ENCODE data around the gene FOXF1. TPM values are rescaled to one million over a fixed set of nuclear protein-coding genes. Genes with fewer than 3 reads are reported as not detected.

The FOXF1 gene
- total and polyA plus RNA-seq, 4 donors = 0.56 to 1.2 (median 0.89) TPM

DNA sequence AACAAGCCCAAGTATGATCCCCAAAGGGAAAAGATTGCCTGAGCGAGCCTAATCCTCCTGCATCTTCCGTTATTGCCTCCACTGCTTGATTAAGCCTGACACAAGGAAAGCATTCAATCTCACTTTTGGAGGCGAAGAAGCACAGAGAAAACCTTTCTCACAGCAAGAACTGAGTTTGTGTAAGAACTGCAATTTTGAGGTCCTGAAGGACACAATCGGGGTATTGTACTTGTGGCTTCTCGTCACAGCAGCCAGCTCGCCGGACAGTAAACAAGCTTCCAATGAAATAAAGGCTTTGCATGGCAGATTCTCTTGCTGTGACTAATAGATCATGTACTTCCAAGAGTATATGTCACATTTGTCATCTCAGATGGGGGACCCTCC is 18.7 kb upstream of the FOXF1 start (continued):
- TF ChIP-seq, protein P1, sequence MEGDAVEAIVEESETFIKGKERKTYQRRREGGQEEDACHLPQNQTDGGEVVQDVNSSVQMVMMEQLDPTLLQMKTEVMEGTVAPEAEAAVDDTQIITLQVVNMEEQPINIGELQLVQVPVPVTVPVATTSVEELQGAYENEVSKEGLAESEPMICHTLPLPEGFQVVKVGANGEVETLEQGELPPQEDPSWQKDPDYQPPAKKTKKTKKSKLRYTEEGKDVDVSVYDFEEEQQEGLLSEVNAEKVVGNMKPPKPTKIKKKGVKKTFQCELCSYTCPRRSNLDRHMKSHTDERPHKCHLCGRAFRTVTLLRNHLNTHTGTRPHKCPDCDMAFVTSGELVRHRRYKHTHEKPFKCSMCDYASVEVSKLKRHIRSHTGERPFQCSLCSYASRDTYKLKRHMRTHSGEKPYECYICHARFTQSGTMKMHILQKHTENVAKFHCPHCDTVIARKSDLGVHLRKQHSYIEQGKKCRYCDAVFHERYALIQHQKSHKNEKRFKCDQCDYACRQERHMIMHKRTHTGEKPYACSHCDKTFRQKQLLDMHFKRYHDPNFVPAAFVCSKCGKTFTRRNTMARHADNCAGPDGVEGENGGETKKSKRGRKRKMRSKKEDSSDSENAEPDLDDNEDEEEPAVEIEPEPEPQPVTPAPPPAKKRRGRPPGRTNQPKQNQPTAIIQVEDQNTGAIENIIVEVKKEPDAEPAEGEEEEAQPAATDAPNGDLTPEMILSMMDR (IDR thresholded peaks at IDR 0.05; ENCODE audit: low read depth, low read length, missing input control) = no peak

DNA sequence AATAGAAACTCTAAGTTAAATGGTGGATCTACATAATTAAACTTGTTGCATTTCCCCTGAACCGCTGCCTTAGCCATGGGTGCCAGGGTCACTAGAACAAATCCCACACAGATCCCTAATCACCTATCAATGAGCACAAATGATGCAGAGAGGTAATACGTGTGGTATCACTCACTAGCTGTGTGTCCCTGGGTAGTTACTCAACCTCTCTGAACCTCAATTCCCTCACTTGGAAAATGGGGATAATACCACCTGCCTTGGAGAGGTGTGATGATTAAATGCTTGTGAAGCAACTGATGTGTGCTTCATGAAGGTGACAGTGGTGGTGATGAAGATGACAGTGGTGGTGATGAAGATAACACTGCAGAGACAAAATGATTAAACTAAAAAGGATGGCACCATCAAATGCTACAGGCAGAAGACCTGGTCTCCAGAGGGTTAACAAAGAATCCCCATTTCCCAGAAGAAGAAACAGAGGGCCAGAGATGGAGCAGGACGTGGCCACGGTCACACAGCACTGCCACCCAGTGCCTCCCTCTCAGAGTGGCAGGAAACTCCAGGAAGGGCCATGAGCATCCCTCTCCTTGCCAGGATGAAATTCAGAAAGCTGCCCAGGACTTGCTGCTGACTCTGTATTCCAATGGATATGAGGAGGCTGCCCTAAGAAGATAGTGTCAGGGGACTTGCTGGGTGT is 17.9 kb upstream of the FOXF1 start:
- peaks cover 0 to 24% (median 11%) of the 10 kb centered on the region in 4 donors for H3K27me3 ChIP-seq (ENCODE audit: control insufficient read depth in 4 of 4, insufficient read depth in 4 of 4, low read length in 3 of 4)
- WGBS = 50% methylated on average over 4 of the region's 4 CpGs
- no peak overlapping the region for H3K9ac ChIP-seq (ENCODE audit: low read depth in 1 of 2, low read length in 2 of 2)
- H3K4me1 ChIP-seq (ENCODE audit: control insufficient read depth in 4 of 4, insufficient read depth in 4 of 4, low read length in 3 of 4) = peaks cover 0 to 2% (median 0%) of the 10 kb centered on the region in 4 donors
- no peak overlapping the region for H3K27ac ChIP-seq (ENCODE audit: low read depth in 1 of 2, low read length in 2 of 2)
- no peak overlapping the region for H3K4me3 ChIP-seq (ENCODE audit: low read depth in 1 of 3, low read length in 3 of 3)
- DNase-seq (ENCODE audit: low spot score) = no peak
- no peaks in the 10 kb centered on the region for H3K36me3 ChIP-seq (ENCODE audit: control insufficient read depth in 4 of 4, insufficient read depth in 3 of 4, low read depth in 1 of 4, low read length in 3 of 4)
- H3K9me3 ChIP-seq (ENCODE audit: control insufficient read depth in 4 of 4, low read length in 3 of 4) = peaks cover 0 to 4% (median 0%) of the 10 kb centered on the region in 4 donors
- TF ChIP-seq, protein P2, sequence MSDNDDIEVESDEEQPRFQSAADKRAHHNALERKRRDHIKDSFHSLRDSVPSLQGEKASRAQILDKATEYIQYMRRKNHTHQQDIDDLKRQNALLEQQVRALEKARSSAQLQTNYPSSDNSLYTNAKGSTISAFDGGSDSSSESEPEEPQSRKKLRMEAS (IDR thresholded peaks at IDR 0.05) = no peak
- TF ChIP-seq HNF4A (conservative IDR thresholded peaks at IDR 0.05) (no peak), GABPA (IDR thresholded peaks at IDR 0.05 in 1 of 2, conservative IDR thresholded peaks at IDR 0.05 in 1 of 2) (no peak), NR2F2 (IDR thresholded peaks at IDR 0.05) (no peak), FOXA1 (IDR thresholded peaks at IDR 0.05) (no peak), SP1 (IDR thresholded peaks at IDR 0.05) (no peak)
- TF ChIP-seq, protein P3, sequence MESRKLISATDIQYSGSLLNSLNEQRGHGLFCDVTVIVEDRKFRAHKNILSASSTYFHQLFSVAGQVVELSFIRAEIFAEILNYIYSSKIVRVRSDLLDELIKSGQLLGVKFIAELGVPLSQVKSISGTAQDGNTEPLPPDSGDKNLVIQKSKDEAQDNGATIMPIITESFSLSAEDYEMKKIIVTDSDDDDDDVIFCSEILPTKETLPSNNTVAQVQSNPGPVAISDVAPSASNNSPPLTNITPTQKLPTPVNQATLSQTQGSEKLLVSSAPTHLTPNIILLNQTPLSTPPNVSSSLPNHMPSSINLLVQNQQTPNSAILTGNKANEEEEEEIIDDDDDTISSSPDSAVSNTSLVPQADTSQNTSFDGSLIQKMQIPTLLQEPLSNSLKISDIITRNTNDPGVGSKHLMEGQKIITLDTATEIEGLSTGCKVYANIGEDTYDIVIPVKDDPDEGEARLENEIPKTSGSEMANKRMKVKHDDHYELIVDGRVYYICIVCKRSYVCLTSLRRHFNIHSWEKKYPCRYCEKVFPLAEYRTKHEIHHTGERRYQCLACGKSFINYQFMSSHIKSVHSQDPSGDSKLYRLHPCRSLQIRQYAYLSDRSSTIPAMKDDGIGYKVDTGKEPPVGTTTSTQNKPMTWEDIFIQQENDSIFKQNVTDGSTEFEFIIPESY (IDR thresholded peaks at IDR 0.05) = no peak

DNA sequence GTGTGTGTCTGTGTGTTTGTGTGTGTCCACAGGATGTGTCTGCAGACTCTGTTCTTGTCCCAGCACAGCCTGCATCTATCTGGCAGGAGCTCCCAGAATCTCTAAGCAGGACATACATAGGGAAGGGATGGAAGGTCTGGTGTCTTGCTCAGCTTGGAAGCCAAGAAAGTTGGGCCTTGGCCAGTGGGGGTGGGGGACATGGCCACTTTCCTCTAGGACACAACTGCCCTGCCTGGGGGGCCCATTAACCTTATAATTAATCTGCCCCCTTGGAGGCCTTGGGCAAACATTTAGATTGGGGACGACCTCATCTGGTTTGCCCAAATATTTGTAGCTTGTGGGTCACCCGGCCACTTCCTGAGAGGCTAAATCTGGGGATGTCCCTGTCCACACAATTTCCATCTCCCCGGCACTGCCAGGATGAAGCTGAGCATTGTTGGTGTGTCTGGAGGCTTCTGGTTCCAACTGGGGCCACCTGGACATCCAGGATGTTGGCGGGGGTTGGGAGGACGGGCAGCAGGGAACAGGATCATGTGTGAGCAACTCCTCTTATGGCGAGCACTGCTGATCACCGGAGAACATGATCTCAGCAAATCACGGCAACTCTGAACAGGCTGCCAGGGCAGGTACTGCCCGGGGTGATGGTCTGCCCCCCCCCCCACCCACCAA is 17.2 kb upstream of the FOXF1 start:
- no peak overlapping the region for H3K9ac ChIP-seq (ENCODE audit: low read depth in 1 of 2, low read length in 2 of 2)
- peaks cover 0 to 4% (median 0%) of the 10 kb centered on the region in 4 donors for H3K9me3 ChIP-seq (ENCODE audit: control insufficient read depth in 4 of 4, low read length in 3 of 4)
- H3K36me3 ChIP-seq (ENCODE audit: control insufficient read depth in 4 of 4, insufficient read depth in 3 of 4, low read depth in 1 of 4, low read length in 3 of 4) = no peaks in the 10 kb centered on the region
- peaks cover 5 to 25% (median 11%) of the 10 kb centered on the region in 4 donors for H3K27me3 ChIP-seq (ENCODE audit: control insufficient read depth in 4 of 4, insufficient read depth in 4 of 4, low read length in 3 of 4)
- WGBS = 25% methylated on average over 9 of the region's 9 CpGs
- TF ChIP-seq FOXA1 (IDR thresholded peaks at IDR 0.05) (no peak), JUND (IDR thresholded peaks at IDR 0.05) (no peak)
- TF ChIP-seq, protein P3 (IDR thresholded peaks at IDR 0.05) = no peak
- no peak overlapping the region for H3K27ac ChIP-seq (ENCODE audit: low read depth in 1 of 2, low read length in 2 of 2)
- no peak overlapping the region for H3K4me3 ChIP-seq (ENCODE audit: low read depth in 1 of 3, low read length in 3 of 3)
- no peak for DNase-seq (ENCODE audit: low spot score)
- H3K4me1 ChIP-seq (ENCODE audit: control insufficient read depth in 4 of 4, insufficient read depth in 4 of 4, low read length in 3 of 4) = peaks cover 0 to 6% (median 0%) of the 10 kb centered on the region in 4 donors

All from liver (tissue), 9 donors.